HL-60 (cell line): ENCODE data around the gene SULT2B1.

Experiments
- CTCF ChIP-seq: IDR thresholded peaks from one replicate; pipeline ENCODE4 v1.5.1; 2011; ENCODE audit warnings: low read length, control low read depth, inconsistent platforms; ENCODE audit not compliant: insufficient read depth
- GABPA ChIP-seq: IDR thresholded peaks from 2 replicates; pipeline ENCODE4 v1.6.1; 2012; ENCODE audit warnings: low read depth
- POLR2AphosphoS5 ChIP-seq: IDR thresholded peaks from 2 replicates; pipeline ENCODE4 v1.6.1; 2012; ENCODE audit warnings: low read depth

- TF ChIP-seq CTCF (no peak), GABPA (no peak; the same call in 1 of the 2 replicates), POLR2AphosphoS5 (peak; percentile 65; the same call in 1 of the 2 replicates)
Measured at GRCh38 chr19:48637948-48638830, 86.2 kb downstream of the SULT2B1 start.
